WTC11 (cell line): Measurements from ENCODE around the gene SURF6. TPM values are rescaled to one million over a fixed set of nuclear protein-coding genes. Genes with fewer than 3 reads are reported as not detected.

Experiments used
- ATAC-seq: fragments of 200-7000 bp; cut with Tn5 transposase; 2 replicates; pipeline ENCODE4 v1.10.0; 2021; ENCODE audit warnings: mild to moderate bottlenecking, moderate library complexity
- CTCF ChIA-PET: fragments of 300-600 bp; sonication (Branson Sonifier 250); formaldehyde crosslinking; loops from one replicate; lab custom pipeline; 2021; ENCODE audit warnings: antibody characterized with exemption; lab: Charles Lee
- POLR2A ChIA-PET: fragments of 350-600 bp; sonication (Branson Sonifier 250); formaldehyde crosslinking; loops from one replicate; lab custom pipeline; 2021; ENCODE audit warnings: antibody characterized with exemption; lab: Charles Lee
- DNase-seq: peaks from one replicate; pipeline ENCODE4 v3.0.0; 2021; ENCODE audit warnings: low spot score
- H3K27ac Mint-ChIP-seq: 2 replicates; pipeline ENCODE4 v1.8.0; 2021; ENCODE audit warnings: mixed read lengths
- H3K27me3 Mint-ChIP-seq: 2 replicates; pipeline ENCODE4 v1.8.0; 2021; ENCODE audit warnings: low read depth, mild to moderate bottlenecking, moderate library complexity, mixed read lengths
- H3K36me3 Mint-ChIP-seq: 2 replicates; pipeline ENCODE4 v1.8.0; 2021; ENCODE audit warnings: mixed read lengths
- H3K4me1 Mint-ChIP-seq: 2 replicates; pipeline ENCODE4 v1.8.0; 2022; ENCODE audit warnings: mixed read lengths
- H3K4me3 Mint-ChIP-seq: 2 replicates; pipeline ENCODE4 v1.8.0; 2021; ENCODE audit warnings: mild to moderate bottlenecking, moderate library complexity, mixed read lengths
- H3K9me3 Mint-ChIP-seq: 2 replicates; pipeline ENCODE4 v1.8.0; 2021; ENCODE audit warnings: mixed read lengths
- EMX1 ChIP-seq: fragments of 250-450 bp; sonication (Bioruptor Pico); IDR thresholded peaks from 2 replicates; pipeline ENCODE4 v1.8.0; 2021; ENCODE audit warnings: mild to moderate bottlenecking
- ESRRA ChIP-seq: sonication (generic); formaldehyde crosslinking; IDR thresholded peaks from 2 replicates; pipeline ENCODE4 v1.8.1; 2022; ENCODE audit warnings: mild to moderate bottlenecking, missing genetic modification reagents, borderline replicate concordance
- ETV6 ChIP-seq: sonication (generic); formaldehyde crosslinking; IDR thresholded peaks from 2 replicates; pipeline ENCODE4 v1.8.1; 2022; ENCODE audit warnings: mild to moderate bottlenecking, missing genetic modification reagents
- GABPB1 ChIP-seq: sonication (generic); formaldehyde crosslinking; IDR thresholded peaks from 2 replicates; pipeline ENCODE4 v1.8.1; 2023; ENCODE audit warnings: mild to moderate bottlenecking, missing genetic modification reagents
- GTF2I ChIP-seq: fragments of 250-450 bp; sonication (Bioruptor Pico); conservative IDR thresholded peaks from 2 replicates; pipeline ENCODE4 v1.4.0; 2021; ENCODE audit warnings: mild to moderate bottlenecking
- NFYB ChIP-seq: sonication (generic); formaldehyde crosslinking; conservative IDR thresholded peaks from 2 replicates; pipeline ENCODE4 v1.8.0; 2022; ENCODE audit warnings: low read depth, missing genetic modification reagents
- NR2C2 ChIP-seq: sonication (generic); formaldehyde crosslinking; IDR thresholded peaks from 2 replicates; pipeline ENCODE4 v1.8.0; 2022; ENCODE audit warnings: mild to moderate bottlenecking, missing genetic modification reagents
- OVOL2 ChIP-seq: fragments of 250-450 bp; sonication (Bioruptor Pico); IDR thresholded peaks from 2 replicates; pipeline ENCODE4 v1.9.0; 2021; ENCODE audit warnings: mild to moderate bottlenecking, borderline replicate concordance
- RELA ChIP-seq: sonication (generic); formaldehyde crosslinking; IDR thresholded peaks from 2 replicates; pipeline ENCODE4 v1.8.1; 2022; ENCODE audit warnings: missing genetic modification reagents, mild to moderate bottlenecking, borderline replicate concordance
- SMAD3 ChIP-seq: sonication (generic); formaldehyde crosslinking; IDR thresholded peaks from 2 replicates; pipeline ENCODE4 v1.8.0; 2022; ENCODE audit warnings: missing genetic modification reagents, mild to moderate bottlenecking, borderline replicate concordance
- SOX15 ChIP-seq: fragments of 250-450 bp; sonication (Bioruptor Pico); IDR thresholded peaks from 2 replicates; pipeline ENCODE4 v1.9.0; 2021; ENCODE audit warnings: mild to moderate bottlenecking
- TEAD1 ChIP-seq: sonication (generic); formaldehyde crosslinking; IDR thresholded peaks from 2 replicates; pipeline ENCODE4 v1.8.0; 2022; ENCODE audit warnings: mild to moderate bottlenecking, missing genetic modification reagents
- ZNF219 ChIP-seq: sonication (generic); formaldehyde crosslinking; IDR thresholded peaks from 2 replicates; pipeline ENCODE4 v1.8.0; 2023; ENCODE audit warnings: missing genetic modification reagents, mild to moderate bottlenecking, borderline replicate concordance
- ZNF396 ChIP-seq: fragments of 250-450 bp; sonication (Bioruptor Pico); IDR thresholded peaks from 2 replicates; pipeline ENCODE4 v1.8.0; 2021; ENCODE audit warnings: mild to moderate bottlenecking, moderate library complexity, borderline replicate concordance
- ZNF423 ChIP-seq: fragments of 250-450 bp; sonication (Bioruptor Pico); IDR thresholded peaks from 2 replicates; pipeline ENCODE4 v2.1.2; 2022; ENCODE audit warnings: mild to moderate bottlenecking, moderate library complexity
- total RNA-seq: library from RNA; stranded (reverse); gene quantifications from 3 replicates; pipeline ENCODE4 v1.2.3, GENCODE V29; 2021
- TF ChIP-seq, protein P1 (sequence below): fragments of 250-450 bp; sonication (Bioruptor Pico); IDR thresholded peaks from 2 replicates; pipeline ENCODE4 v1.8.0; 2021; ENCODE audit warnings: mild to moderate bottlenecking
- TF ChIP-seq, protein P2 (sequence below): sonication (generic); formaldehyde crosslinking; IDR thresholded peaks from 2 replicates; pipeline ENCODE4 v1.8.0; 2022; ENCODE audit warnings: mild to moderate bottlenecking, missing genetic modification reagents
- TF ChIP-seq, protein P3 (sequence below): sonication (generic); formaldehyde crosslinking; IDR thresholded peaks from 2 replicates; pipeline ENCODE4 v1.8.1; 2023; ENCODE audit warnings: mild to moderate bottlenecking, moderate library complexity, missing genetic modification reagents
- TF ChIP-seq, protein P4 (sequence below): sonication (generic); formaldehyde crosslinking; IDR thresholded peaks from 2 replicates; pipeline ENCODE4 v1.8.1; 2023; ENCODE audit warnings: mild to moderate bottlenecking, missing genetic modification reagents
- TF ChIP-seq, protein P5 (sequence below): sonication (generic); formaldehyde crosslinking; IDR thresholded peaks from 2 replicates; pipeline ENCODE4 v1.8.1; 2022; ENCODE audit warnings: low read depth, mild to moderate bottlenecking, moderate library complexity, missing genetic modification reagents, borderline replicate concordance
- TF ChIP-seq, protein P6 (sequence below): sonication (generic); formaldehyde crosslinking; IDR thresholded peaks from 2 replicates; pipeline ENCODE4 v1.8.0; 2023; ENCODE audit warnings: missing genetic modification reagents, mild to moderate bottlenecking, borderline replicate concordance

The SURF6 gene
- total RNA-seq, 1 experiment from 2014 or later = 67.2 TPM

DNA sequence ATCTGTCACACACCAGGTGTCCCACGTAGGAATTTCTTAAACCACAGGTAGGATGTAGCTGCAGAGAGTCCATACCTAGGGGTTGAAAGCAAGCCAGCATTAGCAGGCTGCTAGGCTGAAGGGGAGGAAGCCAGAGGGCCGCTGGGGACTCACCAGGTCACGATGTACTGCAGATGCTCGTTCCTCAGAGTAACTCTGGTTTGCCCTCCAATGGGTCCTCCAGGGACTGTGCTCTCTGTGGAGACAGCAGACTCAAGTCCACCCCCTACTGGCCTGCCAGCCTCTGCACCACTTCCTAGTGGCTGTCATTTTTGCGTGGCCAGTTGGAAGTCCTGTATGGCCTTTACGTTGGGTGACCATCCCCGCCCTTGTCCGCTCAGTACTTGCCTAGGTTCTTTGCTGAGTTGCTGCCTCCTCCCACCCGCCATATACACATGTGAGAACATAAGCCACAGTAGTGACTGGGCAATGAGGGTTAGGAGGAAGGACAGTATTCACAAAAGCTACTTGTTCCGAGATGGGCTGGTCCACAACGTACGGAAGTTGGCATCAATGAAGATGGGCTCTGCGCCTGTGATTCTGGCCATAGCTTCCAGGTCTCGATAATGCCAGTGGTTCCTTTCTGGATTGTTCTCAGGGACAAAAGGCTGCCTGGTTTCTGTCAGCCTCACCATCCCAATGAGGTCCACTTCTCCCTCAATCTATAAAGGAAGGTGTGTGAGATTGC, 16.1 kb upstream of the SURF6 start:
- H3K4me1 Mint-ChIP-seq = peaks cover 25% of the 10 kb centered on the region
- CTCF ChIA-PET = interaction anchor here (1.3 to 7.9 kb wide), 4 partner anchors 9 to 134 kb away, joined by 3 to 74 read pairs (median 6); no protein-coding TSS in a partner anchor
- DNase-seq (peak; percentile 76), ATAC-seq (peak; percentile 62)
- H3K4me3 Mint-ChIP-seq = no peak overlapping the region
- H3K27ac Mint-ChIP-seq = peak overlapping the region; percentile 32; the same call in 1 of the 2 replicates
- H3K9me3 Mint-ChIP-seq = no peaks in the 10 kb centered on the region
- POLR2A ChIA-PET = interaction anchor here (1.9 kb wide), 1 partner anchor 10 kb away, joined by 6 read pairs; no protein-coding TSS in a partner anchor
- H3K36me3 Mint-ChIP-seq = peaks cover 46% of the 10 kb centered on the region
- no peaks in the 10 kb centered on the region; the same call in 1 of the 2 replicates for H3K27me3 Mint-ChIP-seq
- TF ChIP-seq RELA (CRISPR knock-in tag) (no peak), SOX15 (CRISPR knock-in tag) (no peak), ETV6 (CRISPR knock-in tag) (0 out of 2 replicates have a peak, but pooled peaks have one; percentile 26), ZNF396 (CRISPR knock-in tag) (no peak), GABPB1 (peak; percentile 40; the same call in 1 of the 2 replicates), GTF2I (no peak), TEAD1 (CRISPR knock-in tag) (no peak), EMX1 (CRISPR knock-in tag) (peak; percentile 81; the same call in 1 of the 2 replicates), NFYB (CRISPR knock-in tag) (no peak), ESRRA (CRISPR knock-in tag) (no peak), SMAD3 (no peak; the same call in 1 of the 2 replicates), ZNF219 (no peak), OVOL2 (CRISPR knock-in tag) (no peak), ZNF423 (CRISPR knock-in tag) (no peak), NR2C2 (CRISPR knock-in tag) (no peak)
- TF ChIP-seq, protein P1, sequence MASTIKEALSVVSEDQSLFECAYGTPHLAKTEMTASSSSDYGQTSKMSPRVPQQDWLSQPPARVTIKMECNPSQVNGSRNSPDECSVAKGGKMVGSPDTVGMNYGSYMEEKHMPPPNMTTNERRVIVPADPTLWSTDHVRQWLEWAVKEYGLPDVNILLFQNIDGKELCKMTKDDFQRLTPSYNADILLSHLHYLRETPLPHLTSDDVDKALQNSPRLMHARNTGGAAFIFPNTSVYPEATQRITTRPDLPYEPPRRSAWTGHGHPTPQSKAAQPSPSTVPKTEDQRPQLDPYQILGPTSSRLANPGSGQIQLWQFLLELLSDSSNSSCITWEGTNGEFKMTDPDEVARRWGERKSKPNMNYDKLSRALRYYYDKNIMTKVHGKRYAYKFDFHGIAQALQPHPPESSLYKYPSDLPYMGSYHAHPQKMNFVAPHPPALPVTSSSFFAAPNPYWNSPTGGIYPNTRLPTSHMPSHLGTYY = no peak
- TF ChIP-seq, protein P2, sequence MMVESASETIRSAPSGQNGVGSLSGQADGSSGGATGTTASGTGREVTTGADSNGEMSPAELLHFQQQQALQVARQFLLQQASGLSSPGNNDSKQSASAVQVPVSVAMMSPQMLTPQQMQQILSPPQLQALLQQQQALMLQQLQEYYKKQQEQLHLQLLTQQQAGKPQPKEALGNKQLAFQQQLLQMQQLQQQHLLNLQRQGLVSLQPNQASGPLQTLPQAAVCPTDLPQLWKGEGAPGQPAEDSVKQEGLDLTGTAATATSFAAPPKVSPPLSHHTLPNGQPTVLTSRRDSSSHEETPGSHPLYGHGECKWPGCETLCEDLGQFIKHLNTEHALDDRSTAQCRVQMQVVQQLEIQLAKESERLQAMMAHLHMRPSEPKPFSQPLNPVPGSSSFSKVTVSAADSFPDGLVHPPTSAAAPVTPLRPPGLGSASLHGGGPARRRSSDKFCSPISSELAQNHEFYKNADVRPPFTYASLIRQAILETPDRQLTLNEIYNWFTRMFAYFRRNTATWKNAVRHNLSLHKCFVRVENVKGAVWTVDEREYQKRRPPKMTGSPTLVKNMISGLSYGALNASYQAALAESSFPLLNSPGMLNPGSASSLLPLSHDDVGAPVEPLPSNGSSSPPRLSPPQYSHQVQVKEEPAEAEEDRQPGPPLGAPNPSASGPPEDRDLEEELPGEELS (CRISPR knock-in tag) = no peak
- TF ChIP-seq, protein P3, sequence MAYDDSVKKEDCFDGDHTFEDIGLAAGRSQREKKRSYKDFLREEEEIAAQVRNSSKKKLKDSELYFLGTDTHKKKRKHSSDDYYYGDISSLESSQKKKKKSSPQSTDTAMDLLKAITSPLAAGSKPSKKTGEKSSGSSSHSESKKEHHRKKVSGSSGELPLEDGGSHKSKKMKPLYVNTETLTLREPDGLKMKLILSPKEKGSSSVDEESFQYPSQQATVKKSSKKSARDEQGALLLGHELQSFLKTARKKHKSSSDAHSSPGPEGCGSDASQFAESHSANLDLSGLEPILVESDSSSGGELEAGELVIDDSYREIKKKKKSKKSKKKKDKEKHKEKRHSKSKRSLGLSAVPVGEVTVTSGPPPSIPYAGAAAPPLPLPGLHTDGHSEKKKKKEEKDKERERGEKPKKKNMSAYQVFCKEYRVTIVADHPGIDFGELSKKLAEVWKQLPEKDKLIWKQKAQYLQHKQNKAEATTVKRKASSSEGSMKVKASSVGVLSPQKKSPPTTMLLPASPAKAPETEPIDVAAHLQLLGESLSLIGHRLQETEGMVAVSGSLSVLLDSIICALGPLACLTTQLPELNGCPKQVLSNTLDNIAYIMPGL (CRISPR knock-in tag) = peak; percentile 57; the same call in 1 of the 2 replicates
- TF ChIP-seq, protein P4, sequence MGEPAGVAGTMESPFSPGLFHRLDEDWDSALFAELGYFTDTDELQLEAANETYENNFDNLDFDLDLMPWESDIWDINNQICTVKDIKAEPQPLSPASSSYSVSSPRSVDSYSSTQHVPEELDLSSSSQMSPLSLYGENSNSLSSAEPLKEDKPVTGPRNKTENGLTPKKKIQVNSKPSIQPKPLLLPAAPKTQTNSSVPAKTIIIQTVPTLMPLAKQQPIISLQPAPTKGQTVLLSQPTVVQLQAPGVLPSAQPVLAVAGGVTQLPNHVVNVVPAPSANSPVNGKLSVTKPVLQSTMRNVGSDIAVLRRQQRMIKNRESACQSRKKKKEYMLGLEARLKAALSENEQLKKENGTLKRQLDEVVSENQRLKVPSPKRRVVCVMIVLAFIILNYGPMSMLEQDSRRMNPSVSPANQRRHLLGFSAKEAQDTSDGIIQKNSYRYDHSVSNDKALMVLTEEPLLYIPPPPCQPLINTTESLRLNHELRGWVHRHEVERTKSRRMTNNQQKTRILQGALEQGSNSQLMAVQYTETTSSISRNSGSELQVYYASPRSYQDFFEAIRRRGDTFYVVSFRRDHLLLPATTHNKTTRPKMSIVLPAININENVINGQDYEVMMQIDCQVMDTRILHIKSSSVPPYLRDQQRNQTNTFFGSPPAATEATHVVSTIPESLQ (CRISPR knock-in tag) = no peak
- TF ChIP-seq, protein P5, sequence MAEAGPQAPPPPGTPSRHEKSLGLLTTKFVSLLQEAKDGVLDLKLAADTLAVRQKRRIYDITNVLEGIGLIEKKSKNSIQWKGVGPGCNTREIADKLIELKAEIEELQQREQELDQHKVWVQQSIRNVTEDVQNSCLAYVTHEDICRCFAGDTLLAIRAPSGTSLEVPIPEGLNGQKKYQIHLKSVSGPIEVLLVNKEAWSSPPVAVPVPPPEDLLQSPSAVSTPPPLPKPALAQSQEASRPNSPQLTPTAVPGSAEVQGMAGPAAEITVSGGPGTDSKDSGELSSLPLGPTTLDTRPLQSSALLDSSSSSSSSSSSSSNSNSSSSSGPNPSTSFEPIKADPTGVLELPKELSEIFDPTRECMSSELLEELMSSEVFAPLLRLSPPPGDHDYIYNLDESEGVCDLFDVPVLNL (CRISPR knock-in tag) = no peak
- TF ChIP-seq, protein P6, sequence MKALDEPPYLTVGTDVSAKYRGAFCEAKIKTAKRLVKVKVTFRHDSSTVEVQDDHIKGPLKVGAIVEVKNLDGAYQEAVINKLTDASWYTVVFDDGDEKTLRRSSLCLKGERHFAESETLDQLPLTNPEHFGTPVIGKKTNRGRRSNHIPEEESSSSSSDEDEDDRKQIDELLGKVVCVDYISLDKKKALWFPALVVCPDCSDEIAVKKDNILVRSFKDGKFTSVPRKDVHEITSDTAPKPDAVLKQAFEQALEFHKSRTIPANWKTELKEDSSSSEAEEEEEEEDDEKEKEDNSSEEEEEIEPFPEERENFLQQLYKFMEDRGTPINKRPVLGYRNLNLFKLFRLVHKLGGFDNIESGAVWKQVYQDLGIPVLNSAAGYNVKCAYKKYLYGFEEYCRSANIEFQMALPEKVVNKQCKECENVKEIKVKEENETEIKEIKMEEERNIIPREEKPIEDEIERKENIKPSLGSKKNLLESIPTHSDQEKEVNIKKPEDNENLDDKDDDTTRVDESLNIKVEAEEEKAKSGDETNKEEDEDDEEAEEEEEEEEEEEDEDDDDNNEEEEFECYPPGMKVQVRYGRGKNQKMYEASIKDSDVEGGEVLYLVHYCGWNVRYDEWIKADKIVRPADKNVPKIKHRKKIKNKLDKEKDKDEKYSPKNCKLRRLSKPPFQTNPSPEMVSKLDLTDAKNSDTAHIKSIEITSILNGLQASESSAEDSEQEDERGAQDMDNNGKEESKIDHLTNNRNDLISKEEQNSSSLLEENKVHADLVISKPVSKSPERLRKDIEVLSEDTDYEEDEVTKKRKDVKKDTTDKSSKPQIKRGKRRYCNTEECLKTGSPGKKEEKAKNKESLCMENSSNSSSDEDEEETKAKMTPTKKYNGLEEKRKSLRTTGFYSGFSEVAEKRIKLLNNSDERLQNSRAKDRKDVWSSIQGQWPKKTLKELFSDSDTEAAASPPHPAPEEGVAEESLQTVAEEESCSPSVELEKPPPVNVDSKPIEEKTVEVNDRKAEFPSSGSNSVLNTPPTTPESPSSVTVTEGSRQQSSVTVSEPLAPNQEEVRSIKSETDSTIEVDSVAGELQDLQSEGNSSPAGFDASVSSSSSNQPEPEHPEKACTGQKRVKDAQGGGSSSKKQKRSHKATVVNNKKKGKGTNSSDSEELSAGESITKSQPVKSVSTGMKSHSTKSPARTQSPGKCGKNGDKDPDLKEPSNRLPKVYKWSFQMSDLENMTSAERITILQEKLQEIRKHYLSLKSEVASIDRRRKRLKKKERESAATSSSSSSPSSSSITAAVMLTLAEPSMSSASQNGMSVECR (CRISPR knock-in tag) = no peak
